ENCODE measurements around the gene TRAF3. TPM values are rescaled to one million over a fixed set of nuclear protein-coding genes. Genes with fewer than 3 reads are reported as not detected.

TRAF3 gene
- total RNA-seq, 1 experiment from 2014 or later, result 37.6 TPM

- POLR2A ChIA-PET, result no interaction called here
These were observed 27.6 kb upstream of the TRAF3 start for GRCh38 chr14:102749393-102750305.

GRCh38 chr14:102750376-102750775, 26.9 kb upstream of the TRAF3 start:
- no peaks in the 10 kb centered on the region for H3K27me3 ChIP-seq (ENCODE audit: control insufficient read depth, insufficient read depth, low read length)
- no peak overlapping the region for H3K4me3 ChIP-seq (ENCODE audit: low read depth in 2 of 2, low read length in 2 of 2)
- no TSS peak for BruUV-seq (replicated peaks)
- no peaks in the 10 kb centered on the region for H3K4me1 ChIP-seq (ENCODE audit: control insufficient read depth, insufficient read depth, low read length)
- H3K36me3 ChIP-seq (ENCODE audit: control insufficient read depth, insufficient read depth, low read length), result no peaks in the 10 kb centered on the region
- ATAC-seq (no peak), DNase-seq (ENCODE audit: low read depth, low spot score) (no peak)
- intact Hi-C loops (cut with micrococcal nuclease; ENCODE audit: unreplicated experiment), result no loop called here
- ChIA-PET POLR2A (no interaction called here), CTCF (no interaction called here)
- H3K27ac ChIP-seq (ENCODE audit: low read length), result no peak overlapping the region
- H3K9me3 ChIP-seq (ENCODE audit: control insufficient read depth, insufficient read depth, low read depth, low read length), result no peaks in the 10 kb centered on the region
- in situ Hi-C loops (cut with HindIII; ENCODE audit: low pct_unique_long_range_greater_than_20kb, low sequenced_read_pairs), result no loop called here
- TF ChIP-seq POLR2AphosphoS5 (IDR thresholded peaks at IDR 0.05; ENCODE audit: low read depth, low read length) (no peak), TCF7L2 (IDR thresholded peaks at IDR 0.05; ENCODE audit: low read depth, low read length) (no peak), SIN3A (IDR thresholded peaks at IDR 0.05; ENCODE audit: borderline replicate concordance, insufficient read depth, low read depth, low read length) (no peak), REST (IDR thresholded peaks at IDR 0.05; ENCODE audit: insufficient read depth in 1 of 2, low read depth in 2 of 2, low read length in 1 of 2) (no peak), CTCF (IDR thresholded peaks at IDR 0.05) (no peak)

More at GRCh38 chr14:102749393-102750305, 27.6 kb upstream of the TRAF3 start:
- H3K4me1 ChIP-seq (ENCODE audit: control insufficient read depth, insufficient read depth, low read length), result no peaks in the 10 kb centered on the region
- H3K27ac ChIP-seq (ENCODE audit: low read length), result no peak overlapping the region
- intact Hi-C loops (cut with micrococcal nuclease; ENCODE audit: unreplicated experiment) (no loop called here), in situ Hi-C loops (cut with HindIII; ENCODE audit: low pct_unique_long_range_greater_than_20kb, low sequenced_read_pairs) (no loop called here)
- CTCF ChIA-PET, result no interaction called here
- no peaks in the 10 kb centered on the region for H3K36me3 ChIP-seq (ENCODE audit: control insufficient read depth, insufficient read depth, low read length)
- BruUV-seq (replicated peaks), result no TSS peak
- ATAC-seq (no peak), DNase-seq (ENCODE audit: low read depth, low spot score) (no peak)
- no peaks in the 10 kb centered on the region for H3K27me3 ChIP-seq (ENCODE audit: control insufficient read depth, insufficient read depth, low read length)
- no peaks in the 10 kb centered on the region for H3K9me3 ChIP-seq (ENCODE audit: control insufficient read depth, insufficient read depth, low read depth, low read length)
- TF ChIP-seq REST (IDR thresholded peaks at IDR 0.05; ENCODE audit: insufficient read depth in 1 of 2, low read depth in 2 of 2, low read length in 1 of 2) (no peak), SIN3A (IDR thresholded peaks at IDR 0.05; ENCODE audit: borderline replicate concordance, insufficient read depth, low read depth, low read length) (no peak), POLR2AphosphoS5 (IDR thresholded peaks at IDR 0.05; ENCODE audit: low read depth, low read length) (no peak), CTCF (IDR thresholded peaks at IDR 0.05) (no peak), TCF7L2 (IDR thresholded peaks at IDR 0.05; ENCODE audit: low read depth, low read length) (no peak)
- no peak overlapping the region for H3K4me3 ChIP-seq (ENCODE audit: low read depth in 2 of 2, low read length in 2 of 2)

Measured in Panc1 (cell line).